ENCODE data around the gene FHOD3. TPM values are rescaled to one million over a fixed set of nuclear protein-coding genes. Genes with fewer than 3 reads are reported as not detected.
"Not testable (repeated sequence)": the region's sequence is repeated elsewhere in the genome, so short reads cannot be mapped to it uniquely, and the experiment has no call there.

Gene FHOD3
- total and polyA plus RNA-seq, 4 donors: 0.57 to 1.3 (median 1.2) TPM; not detected in 1

- H3K4me1 ChIP-seq (ENCODE audit: control insufficient read depth in 4 of 4, insufficient read depth in 4 of 4, low read length in 3 of 4): no peaks in the 10 kb centered on the region
- H3K9ac ChIP-seq (ENCODE audit: low read depth in 1 of 2, low read length in 2 of 2): no peak overlapping the region
- H3K4me3 ChIP-seq (ENCODE audit: low read depth in 1 of 3, low read length in 3 of 3): no peak overlapping the region
- TF ChIP-seq FOXA2 (IDR thresholded peaks at IDR 0.05) (no peak), ATF3 (IDR thresholded peaks at IDR 0.05) (no peak), HNF4G (IDR thresholded peaks at IDR 0.05) (no peak), SP1 (IDR thresholded peaks at IDR 0.05) (no peak), REST (IDR thresholded peaks at IDR 0.05) (no peak), TAF1 (conservative IDR thresholded peaks at IDR 0.05) (no peak), RXRA (IDR thresholded peaks at IDR 0.05) (no peak), NR2F2 (IDR thresholded peaks at IDR 0.05) (no peak), JUND (IDR thresholded peaks at IDR 0.05) (no peak), FOXA1 (IDR thresholded peaks at IDR 0.05) (no peak), GABPA (IDR thresholded peaks at IDR 0.05 in 1 of 2, conservative IDR thresholded peaks at IDR 0.05 in 1 of 2) (no peak)
- TF ChIP-seq, protein P1, sequence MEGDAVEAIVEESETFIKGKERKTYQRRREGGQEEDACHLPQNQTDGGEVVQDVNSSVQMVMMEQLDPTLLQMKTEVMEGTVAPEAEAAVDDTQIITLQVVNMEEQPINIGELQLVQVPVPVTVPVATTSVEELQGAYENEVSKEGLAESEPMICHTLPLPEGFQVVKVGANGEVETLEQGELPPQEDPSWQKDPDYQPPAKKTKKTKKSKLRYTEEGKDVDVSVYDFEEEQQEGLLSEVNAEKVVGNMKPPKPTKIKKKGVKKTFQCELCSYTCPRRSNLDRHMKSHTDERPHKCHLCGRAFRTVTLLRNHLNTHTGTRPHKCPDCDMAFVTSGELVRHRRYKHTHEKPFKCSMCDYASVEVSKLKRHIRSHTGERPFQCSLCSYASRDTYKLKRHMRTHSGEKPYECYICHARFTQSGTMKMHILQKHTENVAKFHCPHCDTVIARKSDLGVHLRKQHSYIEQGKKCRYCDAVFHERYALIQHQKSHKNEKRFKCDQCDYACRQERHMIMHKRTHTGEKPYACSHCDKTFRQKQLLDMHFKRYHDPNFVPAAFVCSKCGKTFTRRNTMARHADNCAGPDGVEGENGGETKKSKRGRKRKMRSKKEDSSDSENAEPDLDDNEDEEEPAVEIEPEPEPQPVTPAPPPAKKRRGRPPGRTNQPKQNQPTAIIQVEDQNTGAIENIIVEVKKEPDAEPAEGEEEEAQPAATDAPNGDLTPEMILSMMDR (IDR thresholded peaks at IDR 0.05; ENCODE audit: low read depth, low read length, missing input control): no peak
- TF ChIP-seq, protein P2, sequence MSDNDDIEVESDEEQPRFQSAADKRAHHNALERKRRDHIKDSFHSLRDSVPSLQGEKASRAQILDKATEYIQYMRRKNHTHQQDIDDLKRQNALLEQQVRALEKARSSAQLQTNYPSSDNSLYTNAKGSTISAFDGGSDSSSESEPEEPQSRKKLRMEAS (IDR thresholded peaks at IDR 0.05): no peak
- 91% methylated on average over 8 of the region's 8 CpGs for WGBS
- no peaks in the 10 kb centered on the region for H3K36me3 ChIP-seq (ENCODE audit: control insufficient read depth in 4 of 4, insufficient read depth in 3 of 4, low read depth in 1 of 4, low read length in 3 of 4)
- no peaks in the 10 kb centered on the region for H3K27me3 ChIP-seq (ENCODE audit: control insufficient read depth in 4 of 4, insufficient read depth in 4 of 4, low read length in 3 of 4)
- DNase-seq (ENCODE audit: low spot score): no peak
- no peak overlapping the region for H3K27ac ChIP-seq (ENCODE audit: low read depth in 1 of 2, low read length in 2 of 2)
- H3K9me3 ChIP-seq (ENCODE audit: control insufficient read depth in 4 of 4, low read length in 3 of 4): no peaks in the 10 kb centered on the region
Measured at GRCh38 chr18:36546876-36547275, 249.4 kb downstream of the FHOD3 start.

- TF ChIP-seq HNF4A (conservative IDR thresholded peaks at IDR 0.05) (no peak), REST (IDR thresholded peaks at IDR 0.05) (no peak), RAD21 (IDR thresholded peaks at IDR 0.05) (no peak), FOXA1 (IDR thresholded peaks at IDR 0.05) (no peak), JUND (IDR thresholded peaks at IDR 0.05) (no peak)
- TF ChIP-seq, protein P3, sequence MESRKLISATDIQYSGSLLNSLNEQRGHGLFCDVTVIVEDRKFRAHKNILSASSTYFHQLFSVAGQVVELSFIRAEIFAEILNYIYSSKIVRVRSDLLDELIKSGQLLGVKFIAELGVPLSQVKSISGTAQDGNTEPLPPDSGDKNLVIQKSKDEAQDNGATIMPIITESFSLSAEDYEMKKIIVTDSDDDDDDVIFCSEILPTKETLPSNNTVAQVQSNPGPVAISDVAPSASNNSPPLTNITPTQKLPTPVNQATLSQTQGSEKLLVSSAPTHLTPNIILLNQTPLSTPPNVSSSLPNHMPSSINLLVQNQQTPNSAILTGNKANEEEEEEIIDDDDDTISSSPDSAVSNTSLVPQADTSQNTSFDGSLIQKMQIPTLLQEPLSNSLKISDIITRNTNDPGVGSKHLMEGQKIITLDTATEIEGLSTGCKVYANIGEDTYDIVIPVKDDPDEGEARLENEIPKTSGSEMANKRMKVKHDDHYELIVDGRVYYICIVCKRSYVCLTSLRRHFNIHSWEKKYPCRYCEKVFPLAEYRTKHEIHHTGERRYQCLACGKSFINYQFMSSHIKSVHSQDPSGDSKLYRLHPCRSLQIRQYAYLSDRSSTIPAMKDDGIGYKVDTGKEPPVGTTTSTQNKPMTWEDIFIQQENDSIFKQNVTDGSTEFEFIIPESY (IDR thresholded peaks at IDR 0.05): no peak
- no peak for DNase-seq (ENCODE audit: low spot score)
- Histone ChIP-seq H3K9me3 (ENCODE audit: control insufficient read depth in 4 of 4, low read length in 3 of 4) (no peaks in the 10 kb centered on the region), H3K4me3 (ENCODE audit: low read depth in 1 of 3, low read length in 3 of 3) (no peak overlapping the region), H3K9ac (ENCODE audit: low read depth in 1 of 2, low read length in 2 of 2) (no peak overlapping the region), H3K27ac (ENCODE audit: low read depth in 1 of 2, low read length in 2 of 2) (no peak overlapping the region), H3K4me1 (ENCODE audit: control insufficient read depth in 4 of 4, insufficient read depth in 4 of 4, low read length in 3 of 4) (no peaks in the 10 kb centered on the region), H3K27me3 (ENCODE audit: control insufficient read depth in 4 of 4, insufficient read depth in 4 of 4, low read length in 3 of 4) (no peaks in the 10 kb centered on the region), H3K36me3 (ENCODE audit: control insufficient read depth in 4 of 4, insufficient read depth in 3 of 4, low read depth in 1 of 4, low read length in 3 of 4) (no peaks in the 10 kb centered on the region)
- whole genome bisulfite sequencing: 80% methylated on average over 11 of the region's 11 CpGs
Measured at GRCh38 chr18:36547544-36547943, 250.0 kb downstream of the FHOD3 start.

DNA sequence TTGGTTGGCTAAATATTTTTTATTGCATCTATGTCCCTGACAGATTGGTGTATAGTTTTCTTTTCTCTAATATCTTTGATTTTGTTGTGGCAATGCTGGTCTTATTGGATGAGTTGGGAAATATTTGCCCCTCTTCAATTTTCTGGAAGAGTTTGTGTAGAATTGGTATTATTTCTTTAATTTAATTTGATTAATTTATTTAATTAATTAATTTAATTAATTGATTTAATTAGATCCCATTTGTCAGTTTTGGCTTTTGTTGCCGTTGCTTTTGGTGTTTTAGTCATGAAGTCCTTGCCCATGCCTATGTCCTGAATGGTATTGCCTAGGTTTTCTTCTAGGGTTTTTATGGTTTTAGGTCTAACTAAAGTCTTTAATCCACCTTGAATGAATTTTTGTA is 253.8 kb downstream of the FHOD3 start:
- not testable (repeated sequence) for H3K36me3 ChIP-seq (ENCODE audit: control insufficient read depth in 4 of 4, insufficient read depth in 3 of 4, low read depth in 1 of 4, low read length in 3 of 4); DNase-seq (ENCODE audit: low spot score); H3K4me3 ChIP-seq (ENCODE audit: low read depth in 1 of 3, low read length in 3 of 3); H3K4me1 ChIP-seq (ENCODE audit: control insufficient read depth in 4 of 4, insufficient read depth in 4 of 4, low read length in 3 of 4); H3K9ac ChIP-seq (ENCODE audit: low read depth in 1 of 2, low read length in 2 of 2); H3K27me3 ChIP-seq (ENCODE audit: control insufficient read depth in 4 of 4, insufficient read depth in 4 of 4, low read length in 3 of 4); H3K9me3 ChIP-seq (ENCODE audit: control insufficient read depth in 4 of 4, low read length in 3 of 4); H3K27ac ChIP-seq (ENCODE audit: low read depth in 1 of 2, low read length in 2 of 2)
- WGBS: 85% methylated on average over 1 of the region's 1 CpG
